GM12891 (cell line): ENCODE results near the gene CDC25B.

ENCODE experiments used
- POLR2A ChIP-seq: IDR thresholded peaks from 2 replicates; pipeline ENCODE4 v1.6.1; 2011; ENCODE audit warnings: low read depth, low read length, control low read depth
- POLR2AphosphoS5 ChIP-seq: IDR thresholded peaks from 2 replicates; pipeline ENCODE4 v1.6.1; 2011; ENCODE audit warnings: low read depth, low read length, control low read depth

DNA sequence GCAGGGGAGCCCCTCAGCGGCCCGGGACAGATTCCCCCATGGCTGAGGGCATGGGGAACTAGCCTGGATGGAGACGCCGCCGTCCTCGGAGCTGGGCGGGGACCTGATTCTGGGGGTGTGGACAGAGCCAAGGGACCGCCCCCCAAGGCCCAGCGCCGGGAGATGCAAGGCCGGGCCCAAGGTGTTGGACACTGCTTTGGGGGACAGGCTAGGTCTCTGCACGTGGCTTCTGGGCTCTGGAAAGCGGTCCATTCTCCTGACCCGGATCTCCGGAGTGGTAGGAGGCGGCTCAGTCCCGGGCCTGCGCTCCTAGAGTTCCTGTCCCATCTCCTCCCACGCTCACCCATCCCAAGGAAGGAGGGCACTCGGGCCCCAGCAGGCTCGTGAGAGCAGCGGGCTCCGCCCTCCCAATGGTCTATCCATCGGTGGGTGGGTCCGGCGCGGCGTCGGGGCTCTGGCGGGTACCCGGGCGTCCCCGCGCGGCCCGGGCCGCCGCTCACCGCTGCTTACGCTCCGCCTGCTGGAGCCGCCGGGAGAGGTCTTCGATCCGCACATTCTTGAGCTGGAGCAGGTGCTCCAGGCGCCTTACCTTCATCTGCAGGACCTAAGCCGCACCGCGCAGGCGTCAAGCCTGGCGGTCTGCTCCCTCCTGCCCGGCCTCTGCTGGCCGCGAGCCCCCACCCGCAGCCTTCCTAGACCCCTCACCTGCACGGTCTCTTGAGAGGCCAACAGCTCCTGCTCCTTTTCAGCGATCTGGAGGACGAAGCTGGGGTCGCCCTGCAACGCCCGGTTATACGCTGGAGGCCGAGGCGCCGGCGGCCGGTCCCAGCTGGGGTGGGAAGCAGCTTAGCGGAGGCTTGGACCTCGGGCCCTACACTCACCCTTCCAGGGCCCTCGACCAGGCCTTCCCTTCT, 18.1 kb upstream of the CDC25B start:
- TF ChIP-seq POLR2AphosphoS5 (no peak), POLR2A (no peak)
